Thoracic aorta (tissue), 2 donors: ENCODE results near the gene MSI2. TPM values are rescaled to one million over a fixed set of nuclear protein-coding genes. Genes with fewer than 3 reads are reported as not detected.

ENCODE experiments used
- ATAC-seq: fragments of 150-250 bp; one replicate; pipeline ENCODE4 v1.8.0; 2017; ENCODE audit warnings: low read depth; ENCODE audit not compliant: insufficient number of reproducible peaks, low FRiP score
- DNase-seq: peaks from one replicate; pipeline ENCODE4 v3.0.0-alpha.2; 2020; ENCODE audit warnings: low spot score
- H3K27ac ChIP-seq, 2 donors: fragments of 200-600 bp; sonication (generic); 1 replicate in 1 of 2; 2 replicates in 1 of 2; pipeline ENCODE4 v1.5.1; 2016; ENCODE audit warnings: mild to moderate bottlenecking in 2 of 2, moderate library complexity in 2 of 2
- H3K27me3 ChIP-seq: fragments of 200-600 bp; sonication (generic); replicated peaks from 2 replicates; pipeline ENCODE4 v1.6.0; 2016; ENCODE audit warnings: mild to moderate bottlenecking; ENCODE audit not compliant: insufficient read depth
- H3K36me3 ChIP-seq: fragments of 200-600 bp; sonication (generic); one replicate; pipeline ENCODE4 v1.5.1; 2016
- H3K4me1 ChIP-seq, 2 donors: fragments of 200-600 bp; sonication (generic); 1 replicate in 1 of 2; 2 replicates in 1 of 2; pipeline versions ENCODE4 v1.5.1 to v1.6.0; 2016; ENCODE audit warnings: low read depth in 2 of 2, mild to moderate bottlenecking in 1 of 2; ENCODE audit not compliant: control insufficient read depth in 1 of 2
- H3K4me3 ChIP-seq: fragments of 200-600 bp; sonication (generic); 2 replicates; pipeline ENCODE4 v1.5.1; 2016; ENCODE audit warnings: mild to moderate bottlenecking
- H3K9me3 ChIP-seq: fragments of 200-600 bp; sonication (generic); 2 replicates; pipeline ENCODE4 v1.5.1; 2016
- total RNA-seq, 2 donors: library from RNA; depleted of rRNA; stranded (reverse); fragments of >200 nt; gene quantifications; one replicate each; pipeline versions ENCODE4 v1.1.0 to v1.2.3, GENCODE V29; 2016
- TF ChIP-seq, protein P1 (sequence below): fragments of 200-600 bp; sonication (generic); IDR thresholded peaks from one replicate; pipeline ENCODE4 v1.5.1; 2019; ENCODE audit warnings: antibody characterized with exemption

The MSI2 gene
- total RNA-seq, 2 donors from 2014 or later = 32.1 to 46.2 TPM

DNA sequence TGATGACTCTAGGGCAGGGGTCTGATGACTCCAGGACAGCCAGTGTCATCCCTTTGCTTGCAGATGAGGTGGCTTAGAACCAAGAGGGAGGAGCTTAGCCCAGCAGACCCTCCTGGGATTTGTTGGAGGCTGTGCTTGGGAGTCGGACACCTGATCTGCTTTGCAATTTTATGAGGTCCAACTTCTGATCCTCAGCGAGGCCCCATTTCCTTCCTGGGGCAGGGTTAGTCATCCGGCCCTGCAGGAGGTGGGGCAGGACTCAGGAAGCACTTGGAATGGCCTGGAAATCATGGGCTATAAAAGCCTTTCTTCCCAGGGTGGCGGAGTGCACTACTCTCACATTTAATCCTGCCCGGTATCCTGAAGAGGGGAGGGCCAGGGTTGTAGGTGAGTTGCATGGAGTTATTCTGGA is 168.5 kb downstream of the MSI2 start:
- Histone ChIP-seq H3K27ac (no peak overlapping the region), H3K4me1 (peaks cover 6 to 13% of the 10 kb centered on the region in 2 donors), H3K27me3 (no peaks in the 10 kb centered on the region), H3K4me3 (no peak overlapping the region), H3K9me3 (no peaks in the 10 kb centered on the region), H3K36me3 (no peaks in the 10 kb centered on the region)
- DNase-seq (no peak), ATAC-seq (no peak)
- TF ChIP-seq, protein P1, sequence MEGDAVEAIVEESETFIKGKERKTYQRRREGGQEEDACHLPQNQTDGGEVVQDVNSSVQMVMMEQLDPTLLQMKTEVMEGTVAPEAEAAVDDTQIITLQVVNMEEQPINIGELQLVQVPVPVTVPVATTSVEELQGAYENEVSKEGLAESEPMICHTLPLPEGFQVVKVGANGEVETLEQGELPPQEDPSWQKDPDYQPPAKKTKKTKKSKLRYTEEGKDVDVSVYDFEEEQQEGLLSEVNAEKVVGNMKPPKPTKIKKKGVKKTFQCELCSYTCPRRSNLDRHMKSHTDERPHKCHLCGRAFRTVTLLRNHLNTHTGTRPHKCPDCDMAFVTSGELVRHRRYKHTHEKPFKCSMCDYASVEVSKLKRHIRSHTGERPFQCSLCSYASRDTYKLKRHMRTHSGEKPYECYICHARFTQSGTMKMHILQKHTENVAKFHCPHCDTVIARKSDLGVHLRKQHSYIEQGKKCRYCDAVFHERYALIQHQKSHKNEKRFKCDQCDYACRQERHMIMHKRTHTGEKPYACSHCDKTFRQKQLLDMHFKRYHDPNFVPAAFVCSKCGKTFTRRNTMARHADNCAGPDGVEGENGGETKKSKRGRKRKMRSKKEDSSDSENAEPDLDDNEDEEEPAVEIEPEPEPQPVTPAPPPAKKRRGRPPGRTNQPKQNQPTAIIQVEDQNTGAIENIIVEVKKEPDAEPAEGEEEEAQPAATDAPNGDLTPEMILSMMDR = no peak

GRCh38 chr17:57425431-57425830 is 169.1 kb downstream of the MSI2 start:
- Histone ChIP-seq H3K4me3 (no peak overlapping the region), H3K4me1 (peaks cover 6 to 13% of the 10 kb centered on the region in 2 donors), H3K9me3 (no peaks in the 10 kb centered on the region), H3K27ac (no peak overlapping the region), H3K36me3 (no peaks in the 10 kb centered on the region), H3K27me3 (no peaks in the 10 kb centered on the region)
- DNase-seq (no peak), ATAC-seq (no peak)
- TF ChIP-seq, protein P1 = no peak

DNA sequence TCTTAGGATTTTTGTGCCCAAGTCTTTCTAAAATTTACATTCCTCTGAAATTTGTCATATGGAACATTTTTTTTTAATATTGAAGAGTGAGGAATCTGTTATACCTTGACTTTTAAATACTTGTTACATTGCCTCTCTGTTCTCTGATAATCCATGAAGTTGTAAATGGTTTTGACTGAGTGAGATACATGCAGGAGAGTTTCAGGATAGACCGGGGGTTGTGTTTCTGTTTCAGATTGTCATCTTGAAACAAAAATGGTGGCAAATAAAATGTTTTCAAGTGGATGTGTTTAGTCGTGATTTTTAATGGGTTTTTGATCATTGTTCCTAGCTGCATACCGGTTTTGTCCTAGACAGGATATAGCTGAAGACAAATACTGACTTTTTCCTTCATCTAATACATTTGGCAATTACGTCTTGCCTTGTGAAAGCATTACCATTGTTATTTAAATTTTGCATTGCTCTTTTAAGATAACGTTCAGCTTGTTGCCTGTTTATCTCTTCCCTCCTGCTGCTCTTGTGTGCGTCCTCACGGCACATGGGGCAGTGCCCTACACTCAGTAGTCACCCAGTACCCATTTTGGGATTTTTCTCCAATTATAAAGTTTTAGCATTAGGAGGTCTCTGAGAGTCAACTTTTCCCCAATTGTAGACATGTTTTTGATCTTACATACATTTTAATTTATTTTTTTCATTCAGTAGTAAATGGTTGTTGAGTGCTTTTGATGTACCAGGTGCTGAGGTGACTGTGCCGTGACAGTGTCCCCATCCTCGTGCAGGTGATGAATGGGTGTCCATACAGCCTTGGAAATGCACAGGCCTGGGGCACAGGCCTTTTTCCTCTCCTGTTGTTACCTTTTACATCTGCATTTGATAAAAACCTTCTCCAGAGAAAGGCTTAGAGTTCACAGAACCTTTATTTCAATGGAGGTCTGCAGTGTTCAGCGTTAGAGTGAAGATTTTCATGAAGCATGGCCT is 169.9 kb downstream of the MSI2 start:
- Histone ChIP-seq H3K9me3 (no peaks in the 10 kb centered on the region), H3K4me3 (no peak overlapping the region), H3K4me1 (peaks cover 6 to 13% of the 10 kb centered on the region in 2 donors), H3K27me3 (no peaks in the 10 kb centered on the region), H3K27ac (no peak overlapping the region), H3K36me3 (no peaks in the 10 kb centered on the region)
- no peak for DNase-seq
- no peak for ATAC-seq
- TF ChIP-seq, protein P1 = no peak

DNA sequence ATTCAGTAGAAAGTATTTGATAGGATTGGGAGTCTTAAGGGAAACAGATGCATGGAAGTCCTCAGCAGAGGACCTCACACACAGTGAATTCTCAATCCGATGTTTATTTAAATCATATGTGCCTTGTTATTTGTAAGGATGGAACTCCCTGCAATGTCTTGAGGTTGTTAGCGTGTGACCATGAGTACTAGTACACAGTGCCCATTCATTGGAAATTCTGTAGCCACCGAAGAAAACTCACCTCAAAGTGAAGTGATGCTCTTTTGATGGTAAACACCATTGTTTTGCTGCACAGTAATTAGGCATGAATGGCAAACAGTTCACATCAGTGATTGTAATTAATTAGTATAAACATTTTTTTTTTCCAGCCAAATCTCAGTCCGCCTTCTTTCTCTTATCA is 173.6 kb downstream of the MSI2 start:
- no peaks in the 10 kb centered on the region for H3K4me1 ChIP-seq
- no peaks in the 10 kb centered on the region for H3K9me3 ChIP-seq
- no peaks in the 10 kb centered on the region for H3K27me3 ChIP-seq
- DNase-seq = no peak
- ATAC-seq = no peak
- TF ChIP-seq, protein P1 = no peak
- no peaks in the 10 kb centered on the region for H3K36me3 ChIP-seq
- no peak overlapping the region for H3K27ac ChIP-seq
- H3K4me3 ChIP-seq = no peak overlapping the region

DNA sequence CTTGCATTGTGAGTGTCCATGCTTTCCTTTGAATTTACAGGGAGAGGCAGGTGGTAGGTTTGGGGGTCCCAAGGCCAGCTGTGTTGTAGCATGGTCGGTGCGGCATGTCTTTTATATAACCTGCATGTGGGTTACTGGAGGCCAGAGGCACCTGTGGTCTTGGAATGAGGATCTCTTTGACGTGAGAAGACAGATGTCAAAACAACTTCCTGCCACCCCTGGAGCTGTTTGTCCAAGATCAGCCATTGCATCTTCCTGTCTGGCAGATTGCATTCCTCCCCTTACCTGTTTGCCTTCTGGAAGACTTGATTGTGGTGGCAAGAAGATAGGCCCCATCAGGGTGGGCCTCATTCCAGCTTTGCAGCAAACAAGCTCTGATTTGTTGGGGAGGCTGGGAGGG is 175.1 kb downstream of the MSI2 start:
- H3K4me1 ChIP-seq = no peaks in the 10 kb centered on the region
- H3K9me3 ChIP-seq = no peaks in the 10 kb centered on the region
- no peaks in the 10 kb centered on the region for H3K36me3 ChIP-seq
- ATAC-seq (no peak), DNase-seq (no peak)
- H3K4me3 ChIP-seq = no peak overlapping the region
- TF ChIP-seq, protein P1 = no peak
- no peak overlapping the region for H3K27ac ChIP-seq
- no peaks in the 10 kb centered on the region for H3K27me3 ChIP-seq
